Measurements from ENCODE around the gene LRRK2.
"Not testable (repeated sequence)": the region's sequence is repeated elsewhere in the genome, so short reads cannot be mapped to it uniquely, and the experiment has no call there.

LRRK2 gene

DNA sequence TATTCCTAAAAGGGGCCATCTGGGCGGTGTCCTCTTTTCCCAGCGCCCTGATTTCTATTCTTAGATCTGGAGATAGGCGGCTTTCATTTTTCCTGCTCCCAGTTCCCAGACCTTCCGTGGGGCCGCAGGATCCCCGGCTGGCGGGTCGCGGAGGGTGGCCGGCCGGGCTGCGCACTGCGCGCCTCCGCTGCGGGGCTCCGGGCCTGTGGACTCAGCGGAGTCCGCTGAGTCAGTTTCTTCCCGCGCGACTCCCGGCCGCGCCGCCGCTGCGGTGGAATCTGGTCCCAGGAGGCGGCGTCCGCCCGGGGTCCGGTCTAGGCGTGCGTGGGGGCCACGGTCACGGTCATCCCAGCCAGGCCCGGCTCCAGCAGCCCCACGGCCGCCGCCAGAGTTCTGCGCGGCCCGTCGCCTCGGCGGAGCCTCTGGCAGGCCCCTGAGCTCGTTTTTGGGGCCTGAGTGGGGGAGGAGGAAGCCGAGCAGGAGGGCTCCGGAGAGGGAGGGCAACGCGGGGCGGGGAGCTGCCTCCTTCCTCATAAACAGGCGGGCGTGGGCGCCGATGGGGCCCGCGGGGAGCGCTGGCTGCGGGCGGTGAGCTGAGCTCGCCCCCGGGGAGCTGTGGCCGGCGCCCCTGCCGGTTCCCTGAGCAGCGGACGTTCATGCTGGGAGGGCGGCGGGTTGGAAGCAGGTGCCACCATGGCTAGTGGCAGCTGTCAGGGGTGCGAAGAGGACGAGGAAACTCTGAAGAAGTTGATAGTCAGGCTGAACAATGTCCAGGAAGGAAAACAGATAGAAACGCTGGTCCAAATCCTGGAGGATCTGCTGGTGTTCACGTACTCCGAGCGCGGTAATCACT lies at the start of gene LRRK2:
LRRK2 (plus strand) TSS at position 559 of the 853 bp plus-strand sequence; CDS start at position 694, 135 bp downstream.
- DNase-seq = peak; percentile 61

DNA sequence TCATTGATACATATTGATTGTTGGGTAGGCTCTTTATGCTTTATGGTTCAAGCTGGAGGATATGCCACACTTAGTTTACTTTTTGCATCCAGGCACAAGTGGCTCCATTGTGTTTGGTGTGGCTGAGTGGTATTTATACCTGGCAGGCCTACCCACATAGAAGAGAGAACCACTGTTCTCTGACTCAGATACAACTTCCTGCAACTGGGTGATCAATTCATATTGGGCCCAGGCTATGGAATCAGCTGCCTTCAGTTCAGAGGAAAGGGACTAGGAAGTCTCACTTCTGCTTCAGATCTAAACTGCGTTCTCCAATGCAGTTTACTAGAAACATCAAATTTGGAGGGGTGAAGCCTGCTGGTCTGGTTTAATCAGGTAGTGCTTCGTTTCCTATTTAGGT lies 49.8 kb upstream of the LRRK2 start:
- DNase-seq = no peak

DNA sequence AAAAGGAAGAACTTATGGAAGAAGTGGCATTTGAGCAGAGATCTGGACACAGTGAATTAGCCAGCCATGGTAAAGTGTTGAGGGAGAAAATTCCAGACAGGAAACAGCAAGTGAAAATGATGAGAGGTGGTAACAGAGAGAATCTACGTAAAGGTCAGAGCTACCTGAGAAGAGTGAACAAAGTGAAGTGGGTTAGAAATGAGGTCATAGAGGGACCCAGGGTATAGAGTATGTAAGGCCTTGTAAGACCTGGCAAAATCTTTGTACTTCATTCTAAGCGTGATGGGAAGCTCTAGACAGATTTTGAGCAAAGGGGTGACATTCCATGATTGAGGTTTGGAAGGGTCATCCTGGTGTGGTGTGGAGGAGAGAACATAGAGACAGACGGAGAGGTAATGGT lies 49.3 kb upstream of the LRRK2 start:
- no peak for DNase-seq

GRCh38 chr12:40178701-40179100 lies 46.1 kb upstream of the LRRK2 start:
- DNase-seq = no peak

DNA sequence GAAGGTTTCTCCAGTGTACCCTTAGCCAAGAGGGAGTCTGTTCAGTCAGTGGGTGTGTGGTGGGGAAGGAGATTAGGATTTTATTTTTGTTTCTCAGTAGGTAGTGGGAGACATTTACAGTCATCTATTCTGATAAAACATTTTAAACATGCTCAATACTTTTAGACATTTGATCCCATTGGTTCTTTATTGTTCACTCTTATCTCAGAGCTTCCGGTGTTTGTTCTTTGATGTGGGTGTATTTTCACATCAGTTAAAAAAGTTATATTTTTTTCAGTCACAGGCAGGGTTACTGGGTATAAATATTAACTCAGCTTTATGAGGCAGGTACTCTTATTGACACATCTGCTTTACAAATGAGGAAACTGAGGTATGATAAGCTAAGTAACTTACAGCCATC lies 43.3 kb upstream of the LRRK2 start:
- DNase-seq = no peak

- DNase-seq = no peak
Observed at GRCh38 chr12:40183715-40184114, 41.1 kb upstream of the LRRK2 start.

GRCh38 chr12:40184493-40185302 lies 40.1 kb upstream of the LRRK2 start:
- no peak for DNase-seq

DNA sequence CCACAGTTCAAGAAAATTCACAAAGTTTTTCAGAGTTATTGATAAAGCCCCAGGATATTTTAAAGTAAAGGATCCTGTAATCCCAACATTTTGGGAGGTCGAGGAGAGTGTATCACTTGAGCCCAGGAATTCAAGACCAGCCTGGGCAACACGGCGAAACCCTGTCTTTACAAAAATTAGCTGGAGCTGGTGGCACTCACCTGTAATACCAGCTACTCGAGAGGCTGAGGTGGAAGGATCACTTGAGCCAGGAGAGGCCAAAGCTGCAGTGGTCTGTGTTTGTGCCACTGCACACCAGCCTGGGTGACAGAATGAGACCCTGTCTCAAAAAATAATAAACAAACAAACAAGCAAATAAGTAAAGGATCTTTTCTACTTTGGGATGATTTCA lies 39.5 kb upstream of the LRRK2 start:
- DNase-seq = no peak

DNA sequence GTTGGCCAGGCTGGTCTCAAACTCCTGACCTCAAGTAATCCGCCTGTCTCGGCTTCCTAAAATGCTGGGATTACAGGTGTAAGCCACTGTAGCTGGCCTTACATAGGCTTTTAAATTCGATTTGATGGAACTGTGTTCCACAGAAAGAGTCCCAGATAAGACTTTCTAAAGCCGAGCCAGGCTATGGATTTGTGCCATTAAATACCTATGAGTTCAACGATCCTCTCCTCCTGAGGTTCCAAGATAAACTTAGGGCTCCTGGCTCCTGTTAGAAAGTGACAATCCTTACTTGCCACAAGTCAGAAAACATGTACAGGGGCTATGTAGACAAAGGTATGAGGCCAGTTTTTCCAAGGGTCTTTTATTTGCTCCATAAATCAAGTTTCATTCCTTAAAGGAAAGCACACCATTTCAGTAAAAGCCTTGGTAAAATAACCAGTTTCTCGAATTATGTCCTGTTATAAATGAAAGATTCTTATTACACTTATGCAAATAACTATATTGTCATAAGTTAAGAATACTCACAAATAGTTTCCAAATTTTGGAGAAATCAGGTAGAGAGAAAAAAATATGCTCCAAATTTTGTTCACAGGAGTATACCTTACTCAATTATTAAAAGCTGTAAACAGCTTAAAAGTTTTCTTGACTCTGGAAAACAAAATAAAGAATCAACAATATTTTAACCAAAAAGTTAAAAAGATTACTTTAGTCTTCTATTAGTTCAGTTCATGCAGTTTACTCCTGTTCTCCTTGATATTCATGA lies 36.1 kb upstream of the LRRK2 start:
- no peak for DNase-seq

DNA sequence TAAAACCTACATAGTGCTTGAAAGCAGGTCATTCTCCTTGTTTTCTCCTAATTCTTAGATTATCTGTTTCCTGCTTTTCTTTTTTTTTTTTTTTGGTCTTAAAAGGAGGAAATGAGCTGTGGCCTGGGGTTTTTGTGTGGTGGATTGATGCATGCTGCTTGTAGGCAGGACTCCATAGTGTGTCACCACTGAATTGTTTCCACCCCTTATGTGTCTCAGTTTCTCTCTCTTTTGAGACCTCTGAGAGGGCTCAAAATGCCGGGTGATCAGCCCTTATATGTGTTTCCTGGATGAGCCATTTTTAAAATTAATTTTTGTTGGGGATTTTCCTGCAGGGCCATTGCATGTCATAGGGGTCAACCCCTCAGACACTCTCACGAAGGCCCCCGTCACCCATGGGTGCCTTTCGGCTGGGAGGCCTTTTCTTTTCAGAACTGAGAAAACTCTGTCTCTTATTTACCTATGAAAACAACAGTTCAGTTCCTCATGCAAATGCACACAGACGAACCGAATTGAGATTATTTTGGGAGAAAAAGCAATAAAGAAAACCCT lies 32.0 kb upstream of the LRRK2 start:
- no peak for DNase-seq

GRCh38 chr12:40194846-40195245 lies 30.0 kb upstream of the LRRK2 start:
- DNase-seq = no peak

GRCh38 chr12:40197590-40197989 lies 27.2 kb upstream of the LRRK2 start:
- DNase-seq = no peak

GRCh38 chr12:40198601-40199000 lies 26.2 kb upstream of the LRRK2 start:
- no peak for DNase-seq

DNA sequence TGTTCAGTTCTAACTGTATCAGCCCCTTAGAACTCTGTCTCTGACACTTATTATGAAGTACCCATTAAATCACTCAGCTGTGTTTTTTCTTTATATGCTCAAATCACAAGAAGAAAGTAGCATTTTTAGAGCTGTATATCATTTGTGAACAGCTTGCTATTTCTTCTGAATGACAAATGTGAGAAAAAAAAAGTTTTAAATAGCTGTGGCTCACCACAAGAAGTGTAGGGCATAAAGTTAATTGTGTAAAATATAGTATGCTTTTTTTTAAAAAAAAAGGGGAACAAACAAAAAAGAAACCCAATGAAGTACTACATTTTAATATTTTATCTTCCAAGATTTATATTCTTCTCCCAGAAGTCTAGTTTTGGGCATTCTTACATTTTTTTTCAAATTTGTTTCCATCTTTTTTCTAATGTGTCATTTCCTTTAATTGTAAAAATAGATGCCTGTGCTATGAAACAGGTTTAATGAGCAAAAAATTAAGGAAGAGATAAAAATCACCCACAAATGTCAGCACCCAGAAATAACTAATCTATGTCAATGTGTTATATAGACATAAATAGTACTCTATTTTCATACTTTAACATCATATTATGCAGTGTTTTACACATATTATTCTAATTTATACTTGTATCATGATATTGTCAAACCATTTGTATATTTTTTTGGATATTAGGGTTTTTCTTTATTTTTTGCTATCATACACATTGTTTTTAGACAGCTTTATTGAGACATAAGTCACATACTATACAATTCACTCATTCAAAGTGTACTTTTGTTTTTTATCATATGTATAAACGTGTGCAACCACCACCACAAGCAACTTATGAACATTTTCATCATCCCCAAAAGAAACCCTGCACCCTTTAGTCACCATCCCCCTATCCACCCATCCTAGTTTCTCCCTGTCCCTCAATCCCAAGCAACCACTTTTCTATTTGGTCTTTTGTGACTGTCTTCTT lies 22.4 kb upstream of the LRRK2 start:
- no peak for DNase-seq

GRCh38 chr12:40203060-40203430 lies 21.8 kb upstream of the LRRK2 start:
- DNase-seq = no peak

- no peak for DNase-seq
Observed at GRCh38 chr12:40204337-40204736, 20.5 kb upstream of the LRRK2 start.

- DNase-seq = no peak
Observed at GRCh38 chr12:40207551-40207950, 17.2 kb upstream of the LRRK2 start.

DNA sequence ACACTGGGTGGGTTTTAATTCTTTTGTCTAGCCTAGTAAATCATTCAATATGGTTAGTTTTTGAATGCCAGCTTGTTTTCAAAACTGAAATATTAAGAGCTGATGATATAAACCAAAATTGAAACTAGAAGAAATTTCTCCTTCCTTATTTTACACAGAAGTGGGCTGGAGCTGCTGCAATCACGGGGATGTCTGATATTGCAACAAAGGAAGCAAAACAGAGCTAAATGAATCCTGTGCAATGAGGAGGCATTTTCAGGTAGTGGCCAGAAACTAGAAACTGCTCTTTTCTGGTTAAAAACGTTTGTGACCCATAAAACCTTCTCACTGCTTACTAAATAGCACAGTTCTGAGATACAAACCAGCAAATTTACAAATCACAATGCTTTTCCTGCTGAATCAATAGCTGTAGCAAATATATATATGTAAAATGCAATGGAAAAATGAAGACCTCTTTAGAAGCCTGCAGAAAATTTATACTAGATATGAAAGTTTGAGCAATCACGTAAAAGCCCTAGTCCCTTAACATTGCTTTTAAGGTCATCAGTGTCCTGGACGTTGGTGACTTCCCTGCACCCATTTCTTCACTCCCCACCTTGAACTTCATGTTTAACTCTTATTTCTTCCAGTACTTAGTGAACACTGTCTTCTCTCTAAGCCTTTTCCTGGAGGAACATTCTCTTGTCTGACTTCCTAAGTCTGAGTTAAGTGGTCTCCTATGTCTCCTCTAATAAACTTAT lies 15.9 kb upstream of the LRRK2 start:
- no peak for DNase-seq

GRCh38 chr12:40209886-40210285 lies 14.9 kb upstream of the LRRK2 start:
- DNase-seq = no peak

DNA sequence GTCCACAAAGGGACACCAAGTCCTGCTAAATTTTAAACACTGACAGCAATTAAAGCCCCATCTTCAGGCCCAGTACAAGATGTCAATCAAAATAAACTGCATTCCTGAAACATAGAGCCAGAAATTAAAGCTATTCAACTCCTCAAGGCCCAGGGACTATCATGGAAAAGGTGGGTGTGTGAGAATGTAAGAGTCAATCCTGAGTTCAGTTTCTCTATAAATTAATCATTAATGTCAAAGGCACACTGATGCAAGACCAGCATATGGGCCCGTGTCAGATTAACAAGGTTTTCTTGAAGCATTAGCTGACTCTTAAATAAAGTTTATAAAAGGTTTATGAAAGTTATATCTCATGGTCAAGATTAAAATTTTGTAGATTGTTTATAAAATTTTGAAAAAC lies 13.6 kb upstream of the LRRK2 start:
- not testable (repeated sequence) for DNase-seq

DNA sequence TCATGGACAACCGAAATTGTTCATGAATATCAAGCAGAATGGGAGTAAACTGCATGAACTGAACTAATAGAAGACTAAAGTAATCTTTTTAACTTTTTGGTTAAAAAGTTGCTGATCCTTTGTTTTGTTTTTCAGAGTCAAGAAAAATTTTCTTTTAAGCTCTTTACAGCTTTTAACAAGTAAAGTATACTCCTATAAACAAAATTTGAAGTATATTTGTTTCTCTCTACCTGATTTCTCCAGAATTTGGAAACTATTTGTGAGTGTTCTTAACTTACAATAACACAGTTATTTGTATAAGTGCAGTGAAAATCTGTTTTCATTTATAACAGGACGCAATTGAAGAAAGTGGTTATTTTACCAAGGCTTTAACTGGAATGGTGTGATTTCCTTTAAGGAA lies 12.2 kb upstream of the LRRK2 start:
- DNase-seq = no peak

All from activated CD8-positive, alpha-beta memory T cell treated with anti-CD3 and anti-CD28 coated beads, Interleukin-2, amount 50 U/mL, for 48 hours (primary cell).